ENCODE measurements around the gene GPX4. TPM values are rescaled to one million over a fixed set of nuclear protein-coding genes. Genes with fewer than 3 reads are reported as not detected.
A peak's percentile ranks its signal among the peaks of the same experiment; 100 is the strongest.

The GPX4 gene
- total RNA-seq, 6 donors from 2014 or later: 370 to 717 (median 484) TPM

GRCh38 chr19:1115646-1116420, 12.0 kb downstream of the GPX4 start:
- Histone ChIP-seq H3K4me3 (no peak overlapping the region), H3K36me3 (peaks cover 58 to 99% (median 97%) of the 10 kb centered on the region in 4 donors), H3K9me3 (no peaks in the 10 kb centered on the region), H3K4me1 (peaks cover 20 to 31% (median 23%) of the 10 kb centered on the region in 4 donors), H3K27ac (no peak overlapping the region), H3K27me3 (no peaks in the 10 kb centered on the region)
- ATAC-seq (ENCODE audit: low FRiP score in 2 of 2): no peak
- 89 to 94% methylated on average over 24 to 35 of the region's 35 CpGs for WGBS, 2 donors
- DNase-seq: peak in 1 of 2 donors; percentile 71
- TF ChIP-seq POLR2AphosphoS5 (IDR thresholded peaks at IDR 0.05) (no peak), CTCF (IDR thresholded peaks at IDR 0.05) (no peak), EP300 (IDR thresholded peaks at IDR 0.05) (no peak), POLR2A (IDR thresholded peaks at IDR 0.05) (no peak)

GRCh38 chr19:1116726-1117581, 13.2 kb downstream of the GPX4 start:
- TF ChIP-seq EP300 (IDR thresholded peaks at IDR 0.05) (no peak), POLR2A (IDR thresholded peaks at IDR 0.05) (no peak), CTCF (IDR thresholded peaks at IDR 0.05) (no peak), POLR2AphosphoS5 (IDR thresholded peaks at IDR 0.05) (no peak)
- DNase-seq (peak in 1 of 2 donors; percentile 78), ATAC-seq (ENCODE audit: low FRiP score in 2 of 2) (no peak)
- Histone ChIP-seq H3K4me1 (peaks cover 20 to 27% (median 22%) of the 10 kb centered on the region in 4 donors), H3K4me3 (no peak overlapping the region), H3K36me3 (peaks cover 67 to 99% (median 97%) of the 10 kb centered on the region in 4 donors), H3K27ac (peak overlapping the region in 1 of 4 donors; percentile 11), H3K27me3 (no peaks in the 10 kb centered on the region), H3K9me3 (no peaks in the 10 kb centered on the region)
- 91 to 95% methylated on average over 15 to 34 of the region's 52 CpGs for WGBS, 2 donors

GRCh38 chr19:1117654-1118053, 13.9 kb downstream of the GPX4 start:
- DNase-seq (no peak), ATAC-seq (ENCODE audit: low FRiP score in 2 of 2) (no peak)
- Histone ChIP-seq H3K27me3 (no peaks in the 10 kb centered on the region), H3K9me3 (no peaks in the 10 kb centered on the region), H3K36me3 (peaks cover 74 to 99% (median 97%) of the 10 kb centered on the region in 4 donors), H3K27ac (no peak overlapping the region), H3K4me1 (peaks cover 15 to 20% (median 18%) of the 10 kb centered on the region in 4 donors), H3K4me3 (no peak overlapping the region)
- 95 to 96% methylated on average over 12 to 16 of the region's 16 CpGs for WGBS, 2 donors
- TF ChIP-seq CTCF (IDR thresholded peaks at IDR 0.05) (no peak), POLR2A (IDR thresholded peaks at IDR 0.05) (no peak), EP300 (IDR thresholded peaks at IDR 0.05) (no peak), POLR2AphosphoS5 (IDR thresholded peaks at IDR 0.05) (no peak)

GRCh38 chr19:1118999-1119398, 15.2 kb downstream of the GPX4 start:
- H3K27ac ChIP-seq: no peak overlapping the region
- no peak overlapping the region for H3K4me3 ChIP-seq
- no peak for TF ChIP-seq EP300 (IDR thresholded peaks at IDR 0.05)
- TF ChIP-seq CTCF (IDR thresholded peaks at IDR 0.05): no peak
- TF ChIP-seq POLR2A (IDR thresholded peaks at IDR 0.05): no peak
- TF ChIP-seq POLR2AphosphoS5 (IDR thresholded peaks at IDR 0.05): no peak
- 93 to 94% methylated on average over 31 to 34 of the region's 34 CpGs for WGBS, 2 donors
- peak in 1 of 2 donors; percentile 84 for DNase-seq
- no peaks in the 10 kb centered on the region for H3K27me3 ChIP-seq
- H3K9me3 ChIP-seq: no peaks in the 10 kb centered on the region
- ATAC-seq (ENCODE audit: low FRiP score in 2 of 2): no peak
- peaks cover 86 to 100% (median 99%) of the 10 kb centered on the region in 4 donors for H3K36me3 ChIP-seq
- peaks cover 6 to 13% (median 9%) of the 10 kb centered on the region in 4 donors for H3K4me1 ChIP-seq
